ENCODE results near the gene ZNF724. TPM values are rescaled to one million over a fixed set of nuclear protein-coding genes. Genes with fewer than 3 reads are reported as not detected.

ZNF724 gene
- total and polyA plus RNA-seq, 10 of the 15 experiments (the other 5 are each of a cell fraction or from before 2014, with no cell fraction given) = 0.71 to 14.7 (median 4.2) TPM

- TF ChIP-seq HSF1 (IDR thresholded peaks at IDR 0.05; ENCODE audit: low read depth, low read length) = no peak
- TF ChIP-seq PBX3 (IDR thresholded peaks at IDR 0.05; ENCODE audit: insufficient replicate concordance, low read depth, low read length) = no peak
- no peak for TF ChIP-seq NR2F1 (conservative IDR thresholded peaks at IDR 0.05)
- no peak for TF ChIP-seq CHD4 (IDR thresholded peaks at IDR 0.05)
- no peak for TF ChIP-seq NFIC (IDR thresholded peaks at IDR 0.05; ENCODE audit: low read depth, low read length)
- no peak for TF ChIP-seq HCFC1 (IDR thresholded peaks at IDR 0.05; ENCODE audit: low read length)
- no peak for TF ChIP-seq MTA2 (IDR thresholded peaks at IDR 0.05; ENCODE audit: low read depth)
- no peak for TF ChIP-seq TBL1XR1 (IDR thresholded peaks at IDR 0.05; ENCODE audit: low read depth, low read length)
- TF ChIP-seq USF2 (IDR thresholded peaks at IDR 0.05; ENCODE audit: borderline replicate concordance, low read depth, low read length) = no peak
Measured at GRCh38 chr19:23241419-23241818, 8.8 kb downstream of the ZNF724 start (continued).

GRCh38 chr19:23222998-23223652, 27.1 kb downstream of the ZNF724 start:
- intact Hi-C loops (cut with micrococcal nuclease; ENCODE audit: unreplicated experiment) = no loop called here
- no peak overlapping the region for H2AFZ ChIP-seq (ENCODE audit: control insufficient read depth, low read depth, low read length)
- TF ChIP-seq ZBTB11 (CRISPR knock-in tag; IDR thresholded peaks at IDR 0.05) (no peak), ZNF592 (IDR thresholded peaks at IDR 0.05) (no peak)

More at GRCh38 chr19:23222998-23223652, 27.1 kb downstream of the ZNF724 start:
- H3K9ac ChIP-seq (ENCODE audit: control insufficient read depth, insufficient read depth, low read length) = no peak overlapping the region
- ChIA-PET RAD21 (ENCODE audit: unreplicated experiment) (no interaction called here), POLR2A (interaction anchor here (0.6 kb wide), 1 partner anchor 20 kb away, joined by 5 read pairs; no protein-coding TSS in a partner anchor), CTCF (interaction anchor here (1.0 kb wide), 1 partner anchor 18 kb away, joined by 3 read pairs; no protein-coding TSS in a partner anchor), SMC1A (ENCODE audit: uncharacterized antibody, unreplicated experiment) (no interaction called here)
- FAIRE-seq (no peak), DNase-seq (ENCODE audit: low read depth, low spot score) (no peak), ATAC-seq (no peak)
- no peak overlapping the region for H3K4me2 ChIP-seq (ENCODE audit: control insufficient read depth, insufficient read depth)
- no peaks in the 10 kb centered on the region for H3K4me1 ChIP-seq (ENCODE audit: control insufficient read depth, insufficient read depth, low read length)
- no TSS peak for BruUV-seq (replicated peaks)
- H3K27me3 ChIP-seq (replicated peaks in 1 of 2; ENCODE audit: control insufficient read depth in 2 of 2, insufficient read depth in 2 of 2, low read length in 1 of 2) = no peaks in the 10 kb centered on the region
- peaks cover 33% of the 10 kb centered on the region for H3K9me3 ChIP-seq (replicated peaks; ENCODE audit: control insufficient read depth, insufficient read depth, low read length)
- in situ Hi-C loops (cut with MboI) = no loop called here
- peaks cover 6 to 11% of the 10 kb centered on the region in 2 experiments; a peak in 3 of 4 replicates for H3K36me3 ChIP-seq (ENCODE audit: control insufficient read depth in 2 of 2, insufficient read depth in 2 of 2, low read length in 1 of 2)
- 98% methylated on average over 3 of the region's 3 CpGs for WGBS (ENCODE audit: insufficient coverage, insufficient replicate concordance, low lambda C conversion rate, missing lambda C conversion rate)
- no peaks in the 10 kb centered on the region for H3K79me2 ChIP-seq (ENCODE audit: control insufficient read depth, insufficient read depth, low read length)
- no peaks in the 10 kb centered on the region for H4K20me1 ChIP-seq (ENCODE audit: control insufficient read depth, insufficient read depth)
- H3K4me3 ChIP-seq = no peak overlapping the region
- H3K27ac ChIP-seq (ENCODE audit: control insufficient read depth, insufficient read depth) = no peak overlapping the region
